Ecto neural progenitor cell (in vitro differentiated cells): ENCODE measurements around the gene CHRNA7.
"Not testable (repeated sequence)": the region's sequence is repeated elsewhere in the genome, so short reads cannot be mapped to it uniquely, and the experiment has no call there.

Experiments used
- DNase-seq: peaks from one replicate; pipeline ENCODE4 v3.0.0-alpha.2; 2018; ENCODE audit warnings: low spot score

The CHRNA7 gene

GRCh38 chr15:32193780-32194179, 163.5 kb downstream of the CHRNA7 start:
- DNase-seq, result not testable (repeated sequence)

GRCh38 chr15:32196206-32196605, 165.9 kb downstream of the CHRNA7 start:
- not testable (repeated sequence) for DNase-seq

GRCh38 chr15:32198938-32199337, 168.6 kb downstream of the CHRNA7 start:
- not testable (repeated sequence) for DNase-seq

- not testable (repeated sequence) for DNase-seq
Measured at GRCh38 chr15:32209081-32209480, 178.8 kb downstream of the CHRNA7 start.

GRCh38 chr15:32218666-32219065, 188.4 kb downstream of the CHRNA7 start:
- no peak for DNase-seq
